ENCODE measurements around the gene NCAPD2. TPM values are rescaled to one million over a fixed set of nuclear protein-coding genes. Genes with fewer than 3 reads are reported as not detected.

NCAPD2 gene
- total and polyA plus RNA-seq, 2 of the 4 experiments (the other 2 are of a cell fraction) = 35.6 to 57.9 TPM

DNA sequence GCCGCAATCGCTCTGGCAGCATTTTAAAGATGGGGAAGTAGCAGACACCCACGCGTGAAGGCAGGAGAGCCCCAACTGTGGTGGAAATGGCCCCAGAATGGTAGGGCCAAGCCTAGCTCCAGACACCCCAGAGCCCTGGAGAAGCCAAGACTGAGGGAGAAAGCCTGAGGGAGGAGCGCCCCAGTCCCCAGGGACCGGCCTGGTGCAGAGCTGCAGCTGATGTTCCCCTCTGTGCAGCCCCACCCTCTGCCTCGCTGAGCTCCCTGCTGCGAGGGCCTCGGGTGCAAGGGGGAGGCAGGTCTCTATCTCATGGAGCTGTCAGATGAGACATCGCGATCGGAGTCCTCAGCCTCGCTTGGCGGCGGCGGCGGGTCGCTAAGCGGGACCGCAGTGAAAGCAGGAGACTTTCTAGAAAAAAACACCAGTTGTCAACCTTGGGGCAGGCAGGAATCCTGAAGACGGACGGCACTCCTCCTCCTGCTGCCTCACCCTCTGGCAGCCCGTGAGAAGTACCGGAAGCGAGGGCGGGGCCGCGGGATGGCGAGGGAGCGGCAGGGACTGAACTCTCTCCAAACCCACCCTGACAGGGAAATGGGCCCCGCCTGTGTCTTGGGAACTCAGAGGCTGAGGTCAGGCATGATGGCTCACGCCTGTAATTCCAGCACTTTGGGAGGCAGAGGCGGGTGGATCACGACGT lies 46.4 kb downstream of the NCAPD2 start:
- Histone ChIP-seq H3K9me3 (ENCODE audit: control insufficient read depth, insufficient read depth, low read length) (no peaks in the 10 kb centered on the region), H3K4me1 (ENCODE audit: control insufficient read depth, insufficient read depth, low read length) (peaks cover 11% of the 10 kb centered on the region; the same call in 1 of the 2 replicates), H4K5ac (ENCODE audit: low read depth, low read length) (no peak overlapping the region), H4K91ac (ENCODE audit: insufficient read depth, low read depth, low read length) (no peak overlapping the region), H2AK5ac (ENCODE audit: low read depth, low read length) (peak overlapping the region; percentile 68; the same call in 1 of the 2 replicates), H3K9ac (ENCODE audit: low read depth, low read length) (no peak overlapping the region), H2BK15ac (ENCODE audit: low read depth, low read length) (no peak overlapping the region), H2AFZ (replicated peaks; ENCODE audit: low read length, poor library complexity) (peak overlapping the region; percentile 82), H3K14ac (replicated peaks; ENCODE audit: low read depth, low read length) (peak overlapping the region; percentile 34), H3K9me1 (ENCODE audit: insufficient read depth, low read length) (no peaks in the 10 kb centered on the region), H3K18ac (ENCODE audit: low read depth, low read length) (no peak overlapping the region), H2BK5ac (ENCODE audit: low read depth, low read length, poor library complexity, severe bottlenecking) (peak overlapping the region; percentile 63), H3K79me1 (ENCODE audit: low read depth in 1 of 2, low read length in 2 of 2) (peaks cover 0 to 72% of the 10 kb centered on the region in 2 experiments; a peak in 3 of 4 replicates), H4K20me1 (ENCODE audit: insufficient read depth, low read length) (peaks cover 64% of the 10 kb centered on the region), H2AK9ac (replicated peaks; ENCODE audit: low read depth, low read length, poor library complexity) (peak overlapping the region; percentile 85), H4K8ac (ENCODE audit: low read depth in 2 of 2, low read length in 2 of 2) (no peak overlapping the region), H3K4me2 (ENCODE audit: low read depth, low read length) (peak overlapping the region; percentile 42; the same call in 1 of the 2 replicates), H3K27me3 (ENCODE audit: control insufficient read depth, insufficient read depth, low read length) (no peaks in the 10 kb centered on the region), H2BK20ac (ENCODE audit: low read depth, low read length) (no peak overlapping the region), H3K4ac (ENCODE audit: low read depth, low read length) (peak overlapping the region; percentile 67), H3K4me3 (ENCODE audit: insufficient read depth, low read depth, low read length) (no peak overlapping the region), H3K36me3 (ENCODE audit: control insufficient read depth, insufficient read depth, low read length) (peaks cover 63% of the 10 kb centered on the region), H2BK120ac (ENCODE audit: low read depth, low read length) (no peak overlapping the region), H3K27ac (ENCODE audit: insufficient read depth, low read length) (peak overlapping the region; percentile 65), H3K56ac (ENCODE audit: extremely low read depth, insufficient read depth, low read length) (no peak overlapping the region), H3K23ac (ENCODE audit: low read depth, low read length) (peak overlapping the region; percentile 35)
- intact Hi-C loops (cut with micrococcal nuclease) = loop anchor here (1.0 to 2.0 kb wide), 2 partner anchors 8 to 70 kb away; partner anchors contain the start of gene VAMP1
- ATAC-seq (ENCODE audit: low read depth) (peak; percentile 70), DNase-seq (peak; percentile 93)
- in situ Hi-C loops (cut with MboI; ENCODE audit: low sequenced_read_pairs) = loop anchor here (5.0 to 10.0 kb wide), 2 partner anchors 118 to 206 kb away; no protein-coding TSS in a partner anchor
- ChIA-PET CTCF (no interaction called here), POLR2A (ENCODE audit: unreplicated experiment) (interaction anchor here (1.0 kb wide), 2 partner anchors 8 to 11 kb away, joined by 4 to 6 read pairs; no protein-coding TSS in a partner anchor)
- 27% methylated on average over 14 of the region's 35 CpGs; no CpG with 5 or more reads in 1 of the 2 experiments for WGBS, 2 experiments (ENCODE audit: extremely low coverage in 2 of 2, insufficient read length in 1 of 2)
- TF ChIP-seq CEBPB (IDR thresholded peaks at IDR 0.05; ENCODE audit: low read depth, low read length) = no peak
- TF ChIP-seq, protein P1, sequence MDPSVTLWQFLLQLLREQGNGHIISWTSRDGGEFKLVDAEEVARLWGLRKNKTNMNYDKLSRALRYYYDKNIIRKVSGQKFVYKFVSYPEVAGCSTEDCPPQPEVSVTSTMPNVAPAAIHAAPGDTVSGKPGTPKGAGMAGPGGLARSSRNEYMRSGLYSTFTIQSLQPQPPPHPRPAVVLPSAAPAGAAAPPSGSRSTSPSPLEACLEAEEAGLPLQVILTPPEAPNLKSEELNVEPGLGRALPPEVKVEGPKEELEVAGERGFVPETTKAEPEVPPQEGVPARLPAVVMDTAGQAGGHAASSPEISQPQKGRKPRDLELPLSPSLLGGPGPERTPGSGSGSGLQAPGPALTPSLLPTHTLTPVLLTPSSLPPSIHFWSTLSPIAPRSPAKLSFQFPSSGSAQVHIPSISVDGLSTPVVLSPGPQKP (IDR thresholded peaks at IDR 0.05; ENCODE audit: borderline replicate concordance, low read depth, low read length) = 0 out of 2 replicates have a peak, but pooled peaks have one; percentile 44
- TF ChIP-seq BHLHE40 (IDR thresholded peaks at IDR 0.05; ENCODE audit: low read depth, low read length) = peak; percentile 57
- no peak for TF ChIP-seq FOS (IDR thresholded peaks at IDR 0.05; ENCODE audit: low read depth, low read length)
- peak; percentile 61 for TF ChIP-seq RCOR1 (IDR thresholded peaks at IDR 0.05; ENCODE audit: insufficient replicate concordance, low read length)
- TF ChIP-seq NFE2L2 (IDR thresholded peaks at IDR 0.05; ENCODE audit: low read depth, low read length) = no peak
- TF ChIP-seq, protein P2, sequence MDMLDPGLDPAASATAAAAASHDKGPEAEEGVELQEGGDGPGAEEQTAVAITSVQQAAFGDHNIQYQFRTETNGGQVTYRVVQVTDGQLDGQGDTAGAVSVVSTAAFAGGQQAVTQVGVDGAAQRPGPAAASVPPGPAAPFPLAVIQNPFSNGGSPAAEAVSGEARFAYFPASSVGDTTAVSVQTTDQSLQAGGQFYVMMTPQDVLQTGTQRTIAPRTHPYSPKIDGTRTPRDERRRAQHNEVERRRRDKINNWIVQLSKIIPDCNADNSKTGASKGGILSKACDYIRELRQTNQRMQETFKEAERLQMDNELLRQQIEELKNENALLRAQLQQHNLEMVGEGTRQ (IDR thresholded peaks at IDR 0.05; ENCODE audit: low read depth, low read length) = no peak
- peak; percentile 90 for TF ChIP-seq MAZ (IDR thresholded peaks at IDR 0.05; ENCODE audit: borderline replicate concordance, low read depth, low read length)
- peak; percentile 19; the same call in 1 of the 2 replicates for TF ChIP-seq MXI1 (IDR thresholded peaks at IDR 0.05; ENCODE audit: borderline replicate concordance, low read depth, low read length)
- TF ChIP-seq MAFK (IDR thresholded peaks at IDR 0.05; ENCODE audit: low read depth, low read length) = no peak
- BruUV-seq (replicated peaks) = no TSS peak
- dilution Hi-C loops (cut with HindIII; ENCODE audit: low sequenced_read_pairs, unreplicated experiment) = no loop called here
